NCI-H1092 (cell line): ENCODE data around the gene RBMS1.

Experiments used
- DNase-seq: peaks from one replicate; lab custom pipeline; 2025; lab: John Stamatoyannopoulos, UW

RBMS1 gene

DNA sequence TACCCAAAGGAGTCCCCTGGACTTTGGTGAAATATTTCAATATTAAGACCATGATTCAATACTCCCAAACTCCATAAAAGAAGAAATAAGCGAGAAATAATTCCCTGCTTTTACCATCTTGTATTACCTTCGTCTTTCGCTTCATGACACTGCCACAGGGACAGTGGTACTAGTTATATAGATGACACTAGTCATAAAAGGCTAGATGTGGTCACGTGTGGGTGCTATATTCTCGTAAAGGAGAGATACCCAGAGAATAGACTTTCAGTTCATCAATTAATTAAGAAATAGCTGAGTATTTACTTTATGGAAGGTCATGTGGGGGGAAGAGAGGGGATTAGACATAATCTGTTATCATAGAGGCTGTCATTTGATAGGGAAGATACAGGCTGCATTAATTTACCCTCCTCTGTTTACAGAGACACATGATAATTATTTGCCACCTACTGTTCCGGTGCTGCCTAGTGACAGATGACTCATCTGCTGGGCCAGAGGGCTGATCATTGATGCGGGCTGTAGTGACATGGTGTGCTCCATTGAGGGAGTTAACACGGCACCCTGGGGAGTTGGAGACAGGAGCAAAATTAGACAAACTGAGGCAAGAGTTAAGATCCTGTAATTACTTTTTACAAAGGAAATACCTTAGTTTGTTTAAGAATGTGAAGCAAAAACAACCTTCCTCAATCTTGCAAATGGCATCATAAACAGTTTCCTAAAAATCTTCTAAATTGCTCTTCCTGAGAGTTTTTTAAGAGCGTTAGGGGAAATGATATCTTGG is 215.3 kb downstream of the RBMS1 start:
- DNase-seq: no peak

DNA sequence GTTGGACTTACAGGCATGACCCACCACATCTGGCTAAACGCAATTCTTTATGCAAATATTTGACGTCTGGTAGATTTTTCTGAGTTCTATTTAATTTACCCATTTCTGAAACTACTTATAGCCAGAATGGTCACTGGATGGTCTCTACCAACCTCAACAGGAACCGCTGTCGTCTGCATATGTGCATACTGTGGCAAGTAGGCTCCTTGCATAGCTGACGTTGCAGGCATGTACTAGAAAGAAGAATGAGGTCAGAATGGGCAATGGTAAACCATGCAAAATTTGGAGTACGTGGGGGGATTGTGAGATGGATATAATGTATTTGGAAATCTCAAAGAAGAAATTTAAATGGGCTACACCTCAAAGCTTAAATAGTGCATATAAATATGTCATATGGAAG is 216.5 kb downstream of the RBMS1 start:
- no peak for DNase-seq

DNA sequence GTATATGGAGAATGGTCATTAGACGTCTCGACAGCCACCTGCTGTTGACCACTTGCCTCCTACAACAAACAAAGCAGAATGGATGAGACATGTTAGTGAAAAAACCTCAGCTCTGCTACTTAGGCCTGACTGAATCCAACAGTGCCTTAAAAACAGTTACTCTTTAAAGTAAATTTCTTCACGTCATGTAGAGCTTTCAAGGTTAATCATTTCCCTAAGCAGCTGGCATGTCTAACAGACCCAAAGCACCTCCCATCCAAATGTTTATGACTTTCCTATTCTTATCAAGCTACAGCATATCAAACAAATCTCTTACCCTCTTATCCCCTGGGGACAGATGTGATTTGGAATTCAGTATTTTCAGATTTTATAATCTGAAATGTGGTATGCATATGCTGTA is 218.0 kb downstream of the RBMS1 start:
- DNase-seq: no peak

DNA sequence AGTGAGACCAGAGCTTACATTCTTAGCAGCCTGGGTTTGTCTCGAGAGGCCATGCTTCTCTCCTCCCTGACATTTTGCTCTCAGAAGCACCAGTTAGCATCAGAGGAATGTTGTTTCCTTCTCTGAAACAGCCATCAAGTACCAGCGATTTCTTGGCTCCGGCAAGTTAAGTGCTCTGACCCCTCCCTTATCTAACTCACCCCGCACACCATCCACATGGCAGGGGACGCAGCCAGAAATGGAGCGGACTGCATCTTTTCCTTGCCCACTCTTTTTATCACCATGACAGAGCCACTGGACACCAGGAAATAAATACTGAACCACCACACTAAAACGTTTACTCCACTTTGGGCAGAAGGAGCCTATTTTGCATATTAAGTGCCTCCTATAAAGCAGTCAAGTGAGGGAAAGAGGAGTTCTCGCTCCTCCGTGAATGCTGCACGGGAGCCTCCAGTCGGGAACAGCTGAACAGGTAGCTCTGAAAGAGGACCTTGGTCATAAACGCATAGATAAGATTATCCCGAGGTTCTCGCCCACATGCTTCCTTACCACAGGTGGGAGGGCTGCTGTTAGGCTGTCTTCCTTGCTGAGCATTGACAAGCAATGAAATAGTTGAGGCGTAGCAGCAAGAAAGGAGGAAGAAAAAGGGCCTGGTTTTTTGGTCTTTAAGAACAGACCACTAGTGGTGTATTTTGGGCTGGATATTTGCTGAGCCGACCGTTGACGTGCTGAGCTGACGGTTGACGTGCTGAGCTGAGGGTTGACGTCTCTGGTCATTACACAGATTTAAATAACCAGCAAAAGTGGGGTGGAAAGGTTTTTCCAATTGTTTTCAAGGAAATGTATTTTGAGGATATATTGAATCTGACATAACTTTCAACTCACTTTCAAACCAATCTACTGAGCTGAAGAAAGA is 222.2 kb downstream of the RBMS1 start:
- DNase-seq: no peak

DNA sequence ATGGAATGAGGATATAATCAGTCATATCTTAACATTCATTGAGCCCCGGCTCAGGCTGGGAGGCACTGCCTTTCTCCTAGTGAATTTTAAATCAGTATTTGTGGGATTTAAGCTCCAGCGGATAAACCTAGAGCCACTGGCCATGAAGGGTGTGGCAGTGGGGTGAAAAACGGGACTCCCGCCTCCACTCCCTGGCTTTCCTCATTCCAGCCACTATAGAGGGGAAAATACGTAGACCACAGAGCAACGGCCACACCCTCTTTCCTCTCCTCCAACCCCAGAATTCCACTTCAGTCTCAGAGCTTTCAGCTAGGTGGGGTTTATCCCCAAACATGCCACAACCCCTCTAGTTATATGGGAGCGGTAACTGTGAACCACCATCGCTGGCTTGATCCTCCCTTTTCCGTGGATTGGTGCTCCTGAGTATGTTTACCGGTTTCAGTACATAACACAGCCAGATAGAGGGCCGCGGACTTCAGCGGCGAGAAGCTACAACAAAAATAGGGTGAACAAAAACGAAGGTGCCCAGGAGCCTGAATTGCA is 223.0 kb downstream of the RBMS1 start:
- DNase-seq: no peak

DNA sequence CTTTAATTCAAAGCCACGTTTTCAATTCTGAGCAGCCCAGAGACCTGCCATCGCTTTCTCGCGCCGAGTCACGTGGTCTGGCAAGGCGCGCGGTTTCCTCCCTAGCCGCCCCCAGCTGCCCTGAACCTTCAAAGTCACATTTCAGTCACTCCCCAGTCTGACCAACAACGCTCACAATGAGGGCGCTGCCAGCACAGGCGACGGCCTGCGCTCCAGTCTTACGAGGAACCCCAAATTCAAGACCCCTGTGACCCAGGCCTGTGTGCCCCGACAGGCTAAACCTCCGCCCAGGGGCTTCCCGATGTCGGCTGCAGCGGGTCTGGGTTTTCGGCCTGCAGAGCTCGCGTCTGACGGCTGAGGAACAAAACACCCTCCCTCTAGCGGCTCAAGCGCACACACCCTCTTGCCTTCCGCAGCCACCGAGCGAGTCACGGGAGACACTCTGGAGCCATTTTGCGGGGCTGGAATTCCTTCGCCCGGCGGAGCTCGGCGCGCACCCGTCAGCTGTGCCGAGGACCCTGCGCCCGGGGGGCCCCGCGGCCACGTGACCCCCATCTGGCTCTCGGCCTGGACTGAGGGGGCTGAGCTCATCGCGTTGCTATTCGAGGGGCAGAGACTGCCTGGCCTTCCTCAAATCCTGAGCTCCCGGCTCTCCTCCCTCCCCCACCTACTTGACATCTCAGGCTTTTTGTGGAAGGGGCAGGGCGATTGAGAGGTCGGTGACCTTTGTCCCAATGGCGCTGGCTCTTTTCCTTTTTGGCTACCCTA is 223.6 kb downstream of the RBMS1 start:
- DNase-seq: peak; percentile 61

DNA sequence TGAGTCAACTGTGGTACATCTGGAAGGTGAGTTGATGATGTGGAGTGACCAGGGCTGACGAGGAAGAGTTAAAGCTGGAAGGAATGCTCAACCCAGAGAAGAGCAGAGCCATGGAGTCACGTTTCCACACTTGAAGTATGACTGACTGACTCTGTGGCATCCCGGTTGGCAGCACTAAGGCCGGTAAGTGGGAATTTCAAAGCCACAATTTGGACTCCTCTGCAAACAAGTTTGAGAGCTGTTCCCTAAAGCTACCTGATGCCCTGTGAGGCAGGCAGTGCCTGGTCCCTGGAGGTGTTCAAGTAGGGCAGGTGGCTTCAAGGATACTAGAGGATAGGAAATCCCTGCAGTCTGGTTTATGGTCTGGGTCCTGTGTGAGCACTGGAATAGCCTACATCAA is 224.2 kb downstream of the RBMS1 start:
- DNase-seq: no peak

DNA sequence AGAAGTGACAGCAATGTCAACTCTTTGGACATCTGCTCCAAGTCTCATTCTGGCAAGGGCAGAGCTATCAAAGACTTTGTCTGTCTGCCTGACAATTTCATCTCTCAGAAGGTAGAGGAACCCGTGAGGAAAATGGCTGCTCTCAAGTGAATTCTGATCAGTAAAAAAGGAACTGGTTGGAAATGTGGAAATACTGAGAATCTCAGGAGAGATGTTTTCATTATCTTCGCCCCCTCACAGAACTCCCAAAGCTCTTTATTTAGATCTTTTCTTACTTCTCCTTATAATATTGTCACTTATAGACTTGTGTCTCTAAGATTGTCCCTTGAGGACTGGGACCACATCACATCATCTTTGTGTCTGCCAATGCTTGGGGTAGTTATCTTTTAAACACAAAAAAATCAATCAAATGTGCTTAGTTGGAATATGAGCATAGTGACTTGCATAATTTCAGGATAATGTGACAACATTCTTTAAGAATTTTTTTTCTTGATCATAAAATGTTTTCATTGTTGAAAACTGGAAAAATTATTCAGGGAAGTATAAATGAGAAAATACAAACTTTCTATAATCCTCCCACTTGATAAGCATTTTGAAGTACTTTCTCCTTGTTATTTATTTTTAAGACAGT is 225.3 kb downstream of the RBMS1 start:
- DNase-seq: no peak

DNA sequence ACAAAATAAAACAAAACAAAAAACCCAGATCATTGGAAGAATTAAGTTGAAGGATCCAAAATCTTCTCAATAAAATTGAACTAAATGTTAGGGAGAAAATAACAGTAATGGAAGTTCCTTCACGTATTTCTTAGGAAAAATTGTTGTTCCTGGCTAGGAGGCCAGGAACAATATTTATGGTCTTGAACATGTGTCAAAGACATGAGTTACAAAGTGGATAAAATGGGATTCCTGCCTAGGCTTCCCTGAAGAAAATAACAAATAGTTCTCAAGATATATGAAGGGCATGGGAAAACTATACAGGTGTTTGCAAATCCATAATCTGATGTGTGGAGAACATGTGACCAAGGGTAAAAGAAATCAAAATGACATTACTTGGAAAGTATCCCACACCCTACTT is 225.9 kb downstream of the RBMS1 start:
- no peak for DNase-seq

DNA sequence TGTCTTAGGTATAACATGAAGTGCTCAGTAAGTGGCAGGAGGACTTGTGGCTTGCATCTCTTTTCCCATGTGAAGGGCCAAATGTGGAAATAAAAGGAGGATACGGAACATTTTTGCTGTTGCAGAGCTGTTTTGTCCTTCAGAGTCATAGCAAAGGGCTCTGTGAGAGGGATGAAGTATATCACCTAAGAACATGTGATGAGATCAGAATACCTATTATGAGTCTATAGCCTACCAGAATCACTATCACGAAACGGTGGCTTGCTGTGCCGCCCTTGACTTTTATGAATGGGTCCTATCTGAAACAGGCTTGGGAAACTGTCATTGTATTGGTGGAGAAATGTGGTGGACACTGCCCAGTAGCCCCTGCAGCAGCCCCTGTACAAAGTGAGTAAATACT is 226.6 kb downstream of the RBMS1 start:
- no peak for DNase-seq

DNA sequence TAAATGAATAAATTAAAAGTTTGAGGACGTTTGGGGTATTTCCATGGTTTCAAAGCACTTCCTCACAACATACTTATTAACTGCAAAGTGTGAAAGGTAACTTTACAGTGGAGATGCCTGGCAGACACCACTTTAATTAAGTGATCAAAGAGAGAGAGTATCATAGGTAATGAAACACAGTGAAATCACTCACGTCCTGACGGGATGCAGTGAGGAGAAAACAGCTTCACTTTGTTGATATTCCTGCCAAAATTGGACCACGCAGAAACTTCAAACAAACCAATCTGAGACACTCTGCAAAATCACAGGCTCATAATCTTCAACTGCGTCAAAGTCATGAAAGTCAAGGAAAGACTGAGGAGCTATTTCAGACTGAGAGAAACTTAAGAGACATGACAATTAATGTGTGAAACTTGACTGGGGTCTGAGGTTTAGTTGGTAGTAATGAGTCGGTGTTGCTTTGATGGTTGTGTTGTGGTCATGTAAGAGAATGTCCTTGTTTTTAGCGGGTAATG is 227.5 kb downstream of the RBMS1 start:
- no peak for DNase-seq

DNA sequence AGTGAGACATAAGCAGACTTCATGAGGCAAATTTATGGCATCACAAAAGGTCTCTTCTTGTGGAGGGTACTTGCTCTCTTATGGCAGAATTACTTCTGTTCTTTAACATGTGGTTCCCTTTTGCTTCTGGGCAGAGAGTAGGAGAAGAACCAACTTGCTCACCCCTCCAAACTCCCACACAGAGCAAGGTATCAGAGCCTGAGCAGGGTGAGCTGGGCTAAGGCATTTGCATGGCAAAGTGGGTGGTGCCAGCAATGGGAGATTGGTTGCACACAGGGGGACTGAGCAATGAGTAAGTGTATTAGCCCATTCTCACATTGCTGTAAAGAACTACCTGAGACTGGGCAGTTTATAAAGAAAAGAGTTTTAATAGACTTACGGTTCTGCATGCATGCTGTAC is 229.3 kb downstream of the RBMS1 start:
- DNase-seq: no peak

DNA sequence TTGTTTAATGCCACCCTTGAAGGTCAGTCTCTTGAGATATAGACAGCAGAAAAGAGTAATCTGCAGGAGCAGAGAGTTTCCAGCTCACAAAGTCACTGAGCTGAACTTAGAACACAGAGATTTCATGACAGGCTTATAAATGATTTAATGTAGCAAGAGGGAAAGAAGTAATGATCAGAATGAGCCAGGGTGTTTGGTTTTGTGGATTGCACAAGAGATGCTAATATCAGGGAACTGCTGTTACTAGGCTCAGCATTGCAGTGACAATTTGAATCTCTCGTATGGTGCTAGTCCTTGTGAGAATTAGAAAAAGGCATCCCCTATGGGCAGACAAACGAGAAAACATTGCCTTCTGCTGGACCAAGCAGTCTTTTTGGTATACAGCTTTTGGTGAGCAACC is 231.9 kb downstream of the RBMS1 start:
- no peak for DNase-seq

DNA sequence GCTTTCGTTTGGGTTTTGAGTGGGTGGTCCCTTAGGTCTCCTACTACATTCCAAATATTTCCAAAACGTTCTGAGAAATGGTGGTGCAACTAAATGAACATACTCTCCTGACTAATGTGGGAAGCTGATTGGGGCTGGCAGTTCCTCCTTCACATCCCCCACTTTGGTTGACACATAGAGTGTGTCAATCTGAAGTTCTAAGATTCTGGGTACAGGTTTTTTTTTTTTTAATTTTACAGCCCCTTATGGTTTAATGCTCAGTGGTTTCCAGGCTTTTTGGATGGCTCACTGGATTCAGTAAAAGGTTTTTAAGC is 235.2 kb downstream of the RBMS1 start:
- DNase-seq: no peak

DNA sequence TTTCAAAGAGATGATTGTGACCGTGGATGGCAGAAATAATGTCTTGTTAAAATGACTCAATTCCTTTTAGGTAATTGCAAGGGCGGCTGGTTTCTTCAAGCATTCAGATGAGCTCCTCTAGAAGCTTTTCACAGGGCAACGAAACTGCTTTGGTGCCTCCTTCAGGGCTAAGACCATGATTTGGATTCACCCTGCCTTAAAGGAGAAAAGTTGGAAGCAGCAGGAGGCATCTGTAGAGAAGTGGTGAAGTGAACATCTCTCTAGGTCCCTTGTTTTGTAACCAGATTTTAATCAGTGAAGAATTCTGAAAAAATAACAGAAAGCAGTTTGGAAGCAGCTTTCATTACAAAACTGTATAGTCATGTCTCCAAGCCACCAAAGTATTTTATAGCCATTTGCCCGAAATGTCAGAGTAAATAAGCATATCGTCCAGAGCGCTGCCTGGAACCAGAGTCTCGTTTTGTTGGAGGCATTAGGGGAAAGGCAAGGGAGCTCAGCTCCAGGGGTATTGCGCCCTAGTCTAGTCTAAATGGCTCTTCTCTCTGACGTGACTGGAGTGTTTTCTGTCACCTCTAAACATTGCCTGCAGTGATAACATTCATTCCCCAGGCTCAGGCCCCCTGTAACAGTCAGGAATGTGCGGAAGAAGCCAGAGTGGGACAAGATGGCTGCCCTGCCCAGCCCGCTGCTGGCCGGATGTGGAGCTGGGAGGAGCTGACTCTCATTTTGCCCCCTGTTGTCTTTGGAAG is 235.7 kb downstream of the RBMS1 start:
- DNase-seq: no peak

DNA sequence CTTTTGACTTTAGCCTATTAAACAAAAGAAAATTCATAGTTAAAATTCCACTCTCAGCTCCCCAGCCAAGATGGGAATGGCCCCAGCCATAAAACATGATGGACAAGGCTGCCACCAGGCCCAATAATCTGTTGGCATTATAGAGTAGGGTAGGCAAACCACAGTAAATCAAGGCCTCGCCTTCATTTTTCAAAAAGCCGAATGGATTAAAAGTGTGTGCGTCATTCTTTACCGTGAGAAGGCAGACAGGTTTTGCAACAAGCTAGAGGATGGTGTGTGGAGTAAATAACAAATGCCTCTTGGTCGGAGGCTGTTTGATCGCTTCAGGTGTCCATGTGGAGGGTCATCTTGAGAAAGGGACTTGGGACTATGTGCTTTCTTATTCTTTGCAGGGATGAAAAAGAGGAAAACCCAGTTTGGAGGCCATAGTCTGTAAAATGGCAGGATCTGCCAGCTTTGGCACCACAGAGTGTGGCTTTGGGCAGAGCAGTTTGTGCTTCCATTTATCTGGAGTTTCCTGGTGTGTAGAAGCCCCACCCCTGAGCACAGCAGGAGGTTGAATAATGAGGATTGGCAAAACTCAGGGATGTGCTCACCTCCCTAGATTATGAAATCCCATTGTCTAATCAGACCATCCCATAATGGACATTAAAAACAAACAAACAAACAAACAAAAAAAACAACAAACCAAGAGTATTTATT is 236.4 kb downstream of the RBMS1 start:
- DNase-seq: no peak

DNA sequence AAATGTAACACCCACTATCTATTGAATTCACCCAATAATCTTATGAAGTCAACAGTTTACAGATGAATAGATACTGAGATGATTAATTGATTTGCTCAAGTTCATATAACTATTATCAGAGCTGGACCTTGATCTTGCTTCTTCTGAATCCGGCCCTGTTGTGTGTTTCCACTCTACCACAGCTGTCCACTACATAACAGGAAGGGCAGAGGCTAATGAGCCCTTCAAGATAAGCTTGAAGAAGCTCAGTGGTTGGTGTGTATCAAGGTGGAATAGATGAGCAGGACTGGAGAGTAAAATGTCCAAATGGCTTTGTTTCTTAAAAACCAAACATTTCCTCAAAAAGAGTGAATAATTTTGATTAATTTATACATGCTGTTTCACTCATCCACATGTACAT is 237.1 kb downstream of the RBMS1 start:
- DNase-seq: no peak

DNA sequence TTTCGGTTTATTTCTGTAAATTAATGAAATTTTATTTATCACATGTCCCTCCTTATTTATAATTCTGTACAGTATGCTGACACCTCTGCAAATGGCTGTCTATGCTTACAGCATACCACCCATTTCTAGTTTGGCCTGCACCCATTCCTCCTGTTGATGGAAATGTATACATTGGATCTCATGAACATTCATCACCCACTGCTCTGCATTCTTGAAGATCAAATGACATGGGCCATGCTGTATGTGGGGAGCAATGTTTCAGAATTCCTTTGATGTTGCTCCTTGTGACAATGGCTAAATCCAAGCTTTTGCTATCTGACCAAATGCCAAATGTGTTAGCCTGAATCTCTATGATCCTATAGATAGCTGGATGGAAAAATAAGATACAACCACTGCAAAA is 238.2 kb downstream of the RBMS1 start:
- DNase-seq: no peak

DNA sequence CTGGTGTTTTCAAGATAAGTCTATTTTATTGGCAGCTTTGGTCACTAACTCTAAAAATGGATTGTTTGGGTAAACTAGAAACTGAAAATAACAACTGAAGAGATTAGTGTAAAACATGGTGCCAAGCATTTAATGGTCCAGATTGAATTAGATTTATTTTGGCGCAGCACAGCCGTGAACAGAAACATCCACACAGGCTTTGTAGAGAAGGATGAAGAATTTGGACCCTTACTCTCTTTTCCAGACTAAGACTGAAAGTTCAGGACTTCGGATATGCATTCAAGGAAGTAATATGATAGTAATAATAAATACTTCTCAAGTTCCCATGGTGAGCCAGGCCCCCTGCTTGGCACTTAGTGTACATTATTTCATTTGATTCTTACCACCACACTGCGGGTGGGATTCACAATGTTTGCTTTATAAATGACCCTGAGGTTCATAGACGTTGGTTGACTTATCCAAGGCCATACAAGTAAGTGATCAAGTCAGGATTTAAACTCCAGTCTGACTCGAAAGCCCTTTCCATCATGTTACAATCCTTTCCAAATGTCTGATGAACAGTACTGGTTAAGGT is 239.3 kb downstream of the RBMS1 start:
- DNase-seq: no peak
